ENCODE results near the gene APOL1.

- TF ChIP-seq, protein P1, sequence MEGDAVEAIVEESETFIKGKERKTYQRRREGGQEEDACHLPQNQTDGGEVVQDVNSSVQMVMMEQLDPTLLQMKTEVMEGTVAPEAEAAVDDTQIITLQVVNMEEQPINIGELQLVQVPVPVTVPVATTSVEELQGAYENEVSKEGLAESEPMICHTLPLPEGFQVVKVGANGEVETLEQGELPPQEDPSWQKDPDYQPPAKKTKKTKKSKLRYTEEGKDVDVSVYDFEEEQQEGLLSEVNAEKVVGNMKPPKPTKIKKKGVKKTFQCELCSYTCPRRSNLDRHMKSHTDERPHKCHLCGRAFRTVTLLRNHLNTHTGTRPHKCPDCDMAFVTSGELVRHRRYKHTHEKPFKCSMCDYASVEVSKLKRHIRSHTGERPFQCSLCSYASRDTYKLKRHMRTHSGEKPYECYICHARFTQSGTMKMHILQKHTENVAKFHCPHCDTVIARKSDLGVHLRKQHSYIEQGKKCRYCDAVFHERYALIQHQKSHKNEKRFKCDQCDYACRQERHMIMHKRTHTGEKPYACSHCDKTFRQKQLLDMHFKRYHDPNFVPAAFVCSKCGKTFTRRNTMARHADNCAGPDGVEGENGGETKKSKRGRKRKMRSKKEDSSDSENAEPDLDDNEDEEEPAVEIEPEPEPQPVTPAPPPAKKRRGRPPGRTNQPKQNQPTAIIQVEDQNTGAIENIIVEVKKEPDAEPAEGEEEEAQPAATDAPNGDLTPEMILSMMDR (conservative IDR thresholded peaks at IDR 0.05), result no peak
- no peak for TF ChIP-seq EZH2 (IDR thresholded peaks at IDR 0.05; ENCODE audit: low read depth)
Measured at GRCh38 chr22:36245805-36246356, 7.1 kb upstream of the APOL1 start.

Data from PC-9 (cell line).